Measurements from ENCODE around the gene PPIP5K2.

Gene PPIP5K2

DNA sequence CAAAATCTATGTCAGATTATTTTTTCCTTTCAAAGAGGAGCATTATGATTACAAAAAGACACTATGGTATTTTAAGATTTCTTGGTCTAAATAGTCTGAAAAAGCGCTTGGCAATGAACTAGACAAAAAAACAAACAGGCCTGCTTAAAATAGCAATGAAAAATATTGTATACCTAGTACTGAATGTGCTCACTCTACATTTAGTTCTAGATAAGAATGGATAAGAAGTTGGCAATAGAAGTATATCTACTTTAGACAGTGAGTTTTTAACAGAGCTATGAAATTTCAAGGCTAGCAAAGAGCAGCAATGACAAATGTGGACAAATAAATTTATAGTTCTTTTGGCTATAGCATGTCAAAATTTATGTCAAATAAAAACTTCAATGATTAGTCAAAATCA, 26.4 kb upstream of the PPIP5K2 start:
- no peak for DNase-seq (ENCODE audit: extremely low read depth, low read depth)
- no peak for TF ChIP-seq CTCF (IDR thresholded peaks at IDR 0.05; ENCODE audit: low read depth, low read length)

GRCh38 chr5:103094737-103095136, 25.4 kb upstream of the PPIP5K2 start:
- TF ChIP-seq CTCF (IDR thresholded peaks at IDR 0.05; ENCODE audit: low read depth, low read length): no peak
- no peak for DNase-seq (ENCODE audit: extremely low read depth, low read depth)

DNA sequence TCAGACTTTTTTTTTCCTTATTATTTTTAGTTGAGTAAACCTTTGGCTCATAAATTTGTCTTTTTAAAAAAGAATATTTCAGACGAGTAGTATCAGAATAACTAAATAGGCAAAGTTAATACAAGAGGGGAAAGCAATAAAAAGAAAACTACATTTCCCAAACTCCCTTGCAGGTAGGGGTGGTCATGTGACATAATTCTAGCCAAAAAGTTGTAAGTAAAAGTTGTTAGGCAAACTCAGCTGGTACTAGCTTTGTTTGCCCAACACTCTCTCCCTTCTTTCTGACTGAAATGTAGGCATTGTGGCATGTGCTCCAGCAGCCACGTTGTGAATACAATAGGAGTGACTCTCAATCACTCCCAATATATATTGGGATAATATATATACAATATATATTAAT, 21.1 kb upstream of the PPIP5K2 start:
- no peak for DNase-seq (ENCODE audit: extremely low read depth, low read depth)
- TF ChIP-seq CTCF (IDR thresholded peaks at IDR 0.05; ENCODE audit: low read depth, low read length): no peak

GRCh38 chr5:103101079-103101750, 18.9 kb upstream of the PPIP5K2 start:
- TF ChIP-seq CTCF (IDR thresholded peaks at IDR 0.05; ENCODE audit: low read depth, low read length): no peak
- no peak for DNase-seq (ENCODE audit: extremely low read depth, low read depth)

DNA sequence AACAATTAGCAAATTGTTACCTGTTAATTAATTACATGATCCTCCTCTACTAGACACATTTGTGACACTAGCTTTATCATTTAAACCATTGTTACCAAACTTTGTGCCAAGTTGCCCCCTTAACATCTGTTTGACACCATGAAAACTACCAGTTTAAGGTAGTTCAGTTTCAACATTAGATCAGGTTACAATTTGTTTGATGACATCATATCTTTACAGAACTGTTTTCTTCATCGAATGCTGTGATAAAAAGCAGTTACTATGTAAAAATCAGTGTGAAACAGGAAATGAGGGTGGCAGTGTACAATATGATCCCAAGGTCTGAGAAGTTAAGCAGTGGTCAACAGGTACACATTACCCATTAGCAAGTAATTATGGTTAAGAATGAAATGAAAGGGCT, 17.9 kb upstream of the PPIP5K2 start:
- no peak for DNase-seq (ENCODE audit: extremely low read depth, low read depth)
- no peak for TF ChIP-seq CTCF (IDR thresholded peaks at IDR 0.05; ENCODE audit: low read depth, low read length)

- no peak for TF ChIP-seq CTCF (IDR thresholded peaks at IDR 0.05; ENCODE audit: low read depth, low read length)
- no peak for DNase-seq (ENCODE audit: extremely low read depth, low read depth)
Measured at GRCh38 chr5:103108086-103108485, 12.0 kb upstream of the PPIP5K2 start.

GRCh38 chr5:103109277-103109676, 10.8 kb upstream of the PPIP5K2 start:
- no peak for DNase-seq (ENCODE audit: extremely low read depth, low read depth)
- TF ChIP-seq CTCF (IDR thresholded peaks at IDR 0.05; ENCODE audit: low read depth, low read length): no peak

Measured in AG09319 (cell line).